Measurements from ENCODE around the gene RUNDC3A.

RUNDC3A gene

GRCh38 chr17:44351961-44352827 is 43.8 kb downstream of the RUNDC3A start:
- Mint-ChIP-seq H3K9me3 (no peaks in the 10 kb centered on the region), H3K36me3 (ENCODE audit: low read depth) (no peaks in the 10 kb centered on the region), H3K4me1 (ENCODE audit: low read depth) (peaks cover 14% of the 10 kb centered on the region), H3K4me3 (no peak overlapping the region), H3K27me3 (no peaks in the 10 kb centered on the region), H3K27ac (no peak overlapping the region)

DNA sequence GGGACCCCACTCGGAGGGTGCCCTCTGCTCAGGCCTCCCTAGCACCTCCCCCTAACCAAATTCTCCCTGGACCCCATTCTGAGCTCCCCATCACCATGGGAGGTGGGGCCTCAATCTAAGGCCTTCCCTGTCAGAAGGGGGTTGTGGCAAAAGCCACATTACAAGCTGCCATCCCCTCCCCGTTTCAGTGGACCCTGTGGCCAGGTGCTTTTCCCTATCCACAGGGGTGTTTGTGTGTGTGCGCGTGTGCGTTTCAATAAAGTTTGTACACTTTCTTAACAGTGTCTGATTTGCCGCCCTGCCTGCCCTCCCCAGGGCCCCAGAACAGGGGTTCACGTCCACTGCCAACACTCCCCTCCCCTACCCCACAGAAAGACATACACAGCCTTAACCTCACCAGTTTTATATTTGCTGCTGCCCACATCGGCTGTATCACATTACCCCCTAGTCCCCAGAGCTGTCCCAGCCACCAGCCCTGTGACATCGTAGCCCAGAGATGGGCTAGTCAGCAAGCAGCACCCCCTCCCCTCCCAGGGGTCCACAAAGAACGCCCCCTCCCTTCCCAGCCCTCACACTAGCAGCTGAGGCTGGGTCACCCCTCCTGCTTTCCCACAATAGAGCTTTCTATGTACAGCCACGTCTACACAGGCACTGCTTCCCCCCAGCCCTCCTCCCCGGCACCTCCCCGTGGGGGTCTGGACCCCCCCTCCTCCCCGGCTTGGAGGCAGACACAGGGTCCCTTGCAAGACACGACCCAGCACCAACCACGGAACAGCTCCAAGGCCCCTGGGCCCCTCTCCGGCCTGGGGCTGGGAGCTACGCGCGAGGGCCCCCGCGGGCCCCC is 44.6 kb downstream of the RUNDC3A start:
- no peak overlapping the region for H3K4me3 Mint-ChIP-seq
- H3K9me3 Mint-ChIP-seq, result no peaks in the 10 kb centered on the region
- H3K36me3 Mint-ChIP-seq (ENCODE audit: low read depth), result no peaks in the 10 kb centered on the region
- no peak overlapping the region for H3K27ac Mint-ChIP-seq
- H3K4me1 Mint-ChIP-seq (ENCODE audit: low read depth), result peaks cover 13% of the 10 kb centered on the region
- H3K27me3 Mint-ChIP-seq, result no peaks in the 10 kb centered on the region

- Mint-ChIP-seq H3K4me1 (ENCODE audit: low read depth) (peaks cover 5% of the 10 kb centered on the region), H3K4me3 (no peak overlapping the region), H3K27ac (no peak overlapping the region), H3K36me3 (ENCODE audit: low read depth) (no peaks in the 10 kb centered on the region), H3K9me3 (no peaks in the 10 kb centered on the region), H3K27me3 (no peaks in the 10 kb centered on the region)
Observed at GRCh38 chr17:44353672-44354331, 45.4 kb downstream of the RUNDC3A start.

DNA sequence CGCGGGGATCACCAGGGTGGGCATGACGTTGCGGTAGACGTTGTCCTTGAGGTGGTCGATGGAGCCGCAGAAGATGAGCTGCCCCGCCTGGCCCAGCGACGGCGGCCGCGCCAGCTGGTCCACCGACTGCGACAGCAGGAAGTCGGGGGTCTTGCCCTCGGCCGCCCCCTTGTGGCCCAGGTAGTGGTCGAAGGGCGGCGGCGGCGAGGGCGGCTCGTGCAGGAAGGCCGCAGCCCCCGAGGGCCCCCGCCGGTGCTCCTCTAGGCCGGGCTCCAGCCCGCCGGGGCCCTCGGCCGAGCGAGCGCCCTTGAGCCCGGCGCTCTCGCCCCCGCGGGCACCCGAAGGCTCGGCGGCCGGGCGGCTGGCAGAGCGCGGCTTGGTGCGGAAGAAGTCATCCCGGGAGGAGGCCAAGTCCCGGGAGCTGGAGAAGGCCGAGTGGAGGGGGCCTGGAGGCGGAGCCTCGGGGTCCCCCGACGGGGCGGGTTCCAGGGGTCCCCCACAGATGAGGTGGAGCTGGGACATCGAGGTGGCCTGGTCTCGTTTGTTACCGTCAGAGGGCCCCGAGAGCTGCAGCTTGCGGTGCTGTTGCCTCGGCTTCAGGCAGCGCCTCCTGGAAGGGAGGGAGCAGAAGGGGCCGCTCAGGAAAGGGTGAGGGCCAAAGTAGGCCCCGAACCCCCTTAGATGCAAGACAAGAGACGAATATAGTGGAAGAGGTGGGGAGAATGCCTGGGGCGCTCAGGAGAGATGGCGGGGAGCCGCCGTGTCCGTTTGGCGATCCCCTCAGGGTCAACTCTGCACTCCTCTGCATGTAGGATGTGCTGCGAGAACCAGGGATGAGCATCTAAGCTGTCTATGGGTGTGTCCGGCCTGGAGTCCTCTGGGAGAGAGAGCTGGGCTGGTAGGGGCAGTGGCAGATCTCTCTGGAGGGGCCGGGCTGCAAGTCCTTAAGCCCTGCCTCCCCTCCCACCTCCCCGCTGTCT is 46.5 kb downstream of the RUNDC3A start:
- no peaks in the 10 kb centered on the region for H3K9me3 Mint-ChIP-seq
- H3K4me3 Mint-ChIP-seq, result peak overlapping the region; percentile 59
- H3K27me3 Mint-ChIP-seq, result no peaks in the 10 kb centered on the region
- H3K4me1 Mint-ChIP-seq (ENCODE audit: low read depth), result peaks cover 5% of the 10 kb centered on the region
- H3K27ac Mint-ChIP-seq, result no peak overlapping the region
- no peaks in the 10 kb centered on the region for H3K36me3 Mint-ChIP-seq (ENCODE audit: low read depth)

- Mint-ChIP-seq H3K27ac (no peak overlapping the region), H3K4me1 (ENCODE audit: low read depth) (peaks cover 5% of the 10 kb centered on the region), H3K9me3 (no peaks in the 10 kb centered on the region), H3K36me3 (ENCODE audit: low read depth) (no peaks in the 10 kb centered on the region), H3K4me3 (no peak overlapping the region), H3K27me3 (peaks cover 5% of the 10 kb centered on the region)
Observed at GRCh38 chr17:44355642-44356099, 47.3 kb downstream of the RUNDC3A start.

DNA sequence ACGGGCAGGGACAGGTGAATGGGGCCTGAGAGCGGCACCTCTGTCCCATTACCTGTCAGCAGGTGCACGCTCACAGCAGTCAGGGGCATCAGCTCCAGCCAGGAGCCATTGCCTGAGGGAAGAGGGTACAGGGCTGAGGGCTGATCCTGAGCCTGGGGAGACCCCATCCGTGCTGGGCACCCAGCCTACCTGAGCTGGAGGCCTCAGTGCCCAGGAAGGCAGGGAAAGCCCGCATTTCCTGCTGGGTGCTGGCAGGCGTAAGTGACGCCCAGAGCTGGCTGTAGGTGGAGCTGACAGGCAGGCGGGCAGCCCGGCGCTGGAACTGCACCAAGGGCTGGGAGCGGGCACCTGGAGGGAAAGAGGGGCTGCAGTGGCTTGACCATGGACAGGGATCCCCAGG is 47.8 kb downstream of the RUNDC3A start:
- Mint-ChIP-seq H3K27me3 (peaks cover 7% of the 10 kb centered on the region), H3K27ac (no peak overlapping the region), H3K9me3 (no peaks in the 10 kb centered on the region), H3K36me3 (ENCODE audit: low read depth) (no peaks in the 10 kb centered on the region), H3K4me1 (ENCODE audit: low read depth) (peaks cover 5% of the 10 kb centered on the region), H3K4me3 (no peak overlapping the region)

- Mint-ChIP-seq H3K4me1 (ENCODE audit: low read depth) (peaks cover 2% of the 10 kb centered on the region), H3K36me3 (ENCODE audit: low read depth) (no peaks in the 10 kb centered on the region), H3K9me3 (no peaks in the 10 kb centered on the region), H3K4me3 (no peak overlapping the region), H3K27ac (no peak overlapping the region), H3K27me3 (peaks cover 11% of the 10 kb centered on the region)
Observed at GRCh38 chr17:44358066-44358465, 49.7 kb downstream of the RUNDC3A start.

DNA sequence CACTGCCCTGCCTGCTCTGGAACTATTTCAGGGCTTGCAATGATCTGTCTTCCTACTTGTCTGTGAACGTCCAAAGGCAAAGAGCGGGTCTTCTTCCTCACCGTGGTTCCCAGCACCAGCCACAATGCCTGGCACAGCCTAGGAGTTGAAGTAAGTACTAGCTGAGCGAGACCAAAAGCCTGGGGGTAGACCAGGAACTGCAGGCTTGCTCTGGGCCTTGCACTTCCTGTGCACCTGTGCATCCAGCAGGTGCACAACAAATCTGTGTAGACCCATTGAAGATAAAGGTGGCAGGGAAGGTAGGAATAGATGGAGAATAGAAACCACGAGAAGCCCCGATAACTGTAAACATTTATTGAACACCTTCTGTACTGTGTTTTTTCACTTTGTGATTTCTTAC is 50.6 kb downstream of the RUNDC3A start:
- Mint-ChIP-seq H3K36me3 (ENCODE audit: low read depth) (no peaks in the 10 kb centered on the region), H3K27ac (no peak overlapping the region), H3K9me3 (no peaks in the 10 kb centered on the region), H3K4me1 (ENCODE audit: low read depth) (no peaks in the 10 kb centered on the region), H3K4me3 (no peak overlapping the region), H3K27me3 (peaks cover 11% of the 10 kb centered on the region)

DNA sequence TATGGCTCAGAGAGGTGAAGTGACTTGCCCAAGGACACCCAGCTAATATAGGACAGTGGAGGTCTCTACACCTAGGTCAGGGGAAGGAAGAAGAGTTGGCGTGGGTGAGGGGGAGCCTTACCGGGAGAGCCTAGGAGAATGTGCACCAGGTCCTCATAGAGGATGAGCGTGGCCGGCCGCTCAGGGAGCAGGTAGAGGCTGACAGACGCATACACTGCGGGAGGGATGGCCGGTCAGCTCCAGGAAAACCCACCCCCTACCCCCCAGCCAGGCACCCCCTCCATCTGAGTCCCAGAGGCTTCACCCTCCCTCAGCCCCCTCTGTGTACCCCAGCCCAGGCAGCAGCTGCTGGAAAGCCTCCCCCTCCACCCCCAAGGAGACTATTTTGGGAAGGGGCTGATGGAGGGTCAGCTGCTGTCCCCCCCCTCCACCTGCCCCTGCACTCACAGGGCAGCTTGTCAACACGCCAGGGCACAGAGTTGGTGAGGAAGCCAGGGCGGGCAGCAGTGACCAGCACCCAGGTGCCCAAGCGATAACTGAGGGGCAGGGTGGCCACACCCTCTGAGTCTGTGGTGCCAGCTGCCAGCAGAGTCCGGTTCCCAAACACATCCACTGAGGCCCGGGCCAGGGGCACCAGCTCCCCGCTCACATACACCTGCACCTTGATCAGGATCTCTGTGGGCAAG is 51.2 kb downstream of the RUNDC3A start:
- H3K4me1 Mint-ChIP-seq (ENCODE audit: low read depth), result no peaks in the 10 kb centered on the region
- no peaks in the 10 kb centered on the region for H3K9me3 Mint-ChIP-seq
- no peak overlapping the region for H3K27ac Mint-ChIP-seq
- H3K36me3 Mint-ChIP-seq (ENCODE audit: low read depth), result no peaks in the 10 kb centered on the region
- no peak overlapping the region for H3K4me3 Mint-ChIP-seq
- peaks cover 11% of the 10 kb centered on the region for H3K27me3 Mint-ChIP-seq

DNA sequence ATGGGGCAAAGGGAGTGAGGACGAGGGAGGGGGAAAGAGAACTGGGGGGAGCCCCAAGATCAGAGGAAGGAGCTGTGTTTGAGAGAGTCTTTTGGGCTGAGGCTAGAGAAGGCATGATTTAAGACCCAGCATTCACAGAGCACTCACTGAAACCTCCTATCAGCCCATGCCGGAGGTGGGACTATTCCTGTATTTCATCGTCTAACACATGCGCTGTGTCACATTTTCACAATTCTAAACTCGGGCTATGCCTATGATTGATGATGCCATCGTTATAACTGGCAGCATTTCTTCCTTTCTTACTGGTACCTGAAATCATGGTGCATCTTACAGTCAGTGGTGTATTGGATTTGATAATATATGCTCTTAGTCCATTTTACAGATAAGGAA is 51.7 kb downstream of the RUNDC3A start:
- Mint-ChIP-seq H3K4me1 (ENCODE audit: low read depth) (no peaks in the 10 kb centered on the region), H3K27me3 (peaks cover 15% of the 10 kb centered on the region), H3K36me3 (ENCODE audit: low read depth) (no peaks in the 10 kb centered on the region), H3K9me3 (no peaks in the 10 kb centered on the region), H3K4me3 (no peak overlapping the region), H3K27ac (no peak overlapping the region)

DNA sequence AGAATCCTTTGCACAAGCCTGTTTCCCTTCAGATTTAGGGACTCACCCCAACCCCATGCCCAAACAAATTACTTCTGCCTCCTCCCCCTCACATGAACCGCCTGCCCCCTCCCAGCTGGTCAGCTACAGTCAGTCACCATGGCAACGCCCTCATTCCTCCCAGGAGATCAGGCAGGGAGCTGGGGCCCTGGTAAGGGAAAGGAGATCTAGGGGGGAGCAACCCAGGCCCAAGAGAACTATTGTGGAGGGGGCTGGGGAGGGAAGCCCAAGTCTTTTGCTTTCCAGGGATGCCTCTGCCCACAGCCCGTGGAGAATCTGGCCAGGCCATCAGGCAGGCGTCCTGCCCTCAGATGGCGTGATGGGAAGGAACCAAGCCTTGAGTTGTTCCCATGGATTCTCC is 52.4 kb downstream of the RUNDC3A start:
- Mint-ChIP-seq H3K4me3 (no peak overlapping the region), H3K36me3 (ENCODE audit: low read depth) (no peaks in the 10 kb centered on the region), H3K9me3 (no peaks in the 10 kb centered on the region), H3K27ac (no peak overlapping the region), H3K4me1 (ENCODE audit: low read depth) (no peaks in the 10 kb centered on the region), H3K27me3 (peaks cover 20% of the 10 kb centered on the region)

DNA sequence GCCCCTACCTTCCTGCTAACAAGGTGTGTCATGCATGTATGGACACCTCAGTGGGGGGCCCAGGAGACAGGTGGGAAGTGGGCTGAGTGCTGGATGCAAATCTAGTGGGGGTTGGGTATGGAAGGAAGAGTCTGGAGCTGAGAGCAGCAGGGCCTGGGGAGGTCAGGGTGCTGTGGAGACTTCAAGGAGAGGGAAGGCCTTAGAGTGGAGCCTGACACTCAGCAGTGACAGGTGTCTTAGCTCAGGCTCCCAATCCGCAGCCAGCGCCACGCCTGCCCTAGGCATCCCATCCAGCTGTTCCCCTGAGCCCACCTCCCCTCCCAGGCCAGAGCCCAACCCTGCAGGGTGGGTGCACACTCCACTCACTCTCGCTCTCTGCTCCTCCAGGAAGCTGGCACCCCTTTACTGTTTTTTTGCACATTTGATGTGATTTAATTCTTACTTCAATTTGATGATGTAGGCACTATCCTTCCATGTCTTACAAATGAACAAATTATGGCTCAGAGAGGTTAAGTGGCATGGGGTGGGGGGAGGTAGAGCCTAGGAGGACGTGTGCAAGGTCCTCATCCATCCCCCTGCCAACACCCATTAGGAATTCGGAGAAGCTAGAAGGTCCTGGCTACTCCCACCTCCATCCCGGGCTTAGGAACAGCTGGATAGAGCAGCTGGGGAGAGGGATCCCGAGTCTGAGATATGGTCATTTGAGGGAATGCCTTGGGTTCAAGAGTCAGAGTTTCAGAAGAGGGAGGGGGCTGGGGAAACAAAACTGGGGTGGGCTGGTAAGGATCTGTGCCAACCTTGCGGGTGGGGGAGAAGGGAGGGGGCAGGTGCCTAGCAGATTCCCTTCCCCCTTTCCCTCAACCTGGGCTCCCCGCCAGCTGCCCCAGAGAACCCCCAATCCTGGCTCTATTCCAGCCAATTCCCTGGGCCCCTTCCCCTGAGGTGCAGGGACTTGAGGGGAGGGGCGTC is 53.2 kb downstream of the RUNDC3A start:
- no peaks in the 10 kb centered on the region for H3K36me3 Mint-ChIP-seq (ENCODE audit: low read depth)
- no peak overlapping the region for H3K27ac Mint-ChIP-seq
- H3K9me3 Mint-ChIP-seq, result no peaks in the 10 kb centered on the region
- no peaks in the 10 kb centered on the region for H3K4me1 Mint-ChIP-seq (ENCODE audit: low read depth)
- H3K27me3 Mint-ChIP-seq, result peaks cover 27% of the 10 kb centered on the region
- no peak overlapping the region for H3K4me3 Mint-ChIP-seq

DNA sequence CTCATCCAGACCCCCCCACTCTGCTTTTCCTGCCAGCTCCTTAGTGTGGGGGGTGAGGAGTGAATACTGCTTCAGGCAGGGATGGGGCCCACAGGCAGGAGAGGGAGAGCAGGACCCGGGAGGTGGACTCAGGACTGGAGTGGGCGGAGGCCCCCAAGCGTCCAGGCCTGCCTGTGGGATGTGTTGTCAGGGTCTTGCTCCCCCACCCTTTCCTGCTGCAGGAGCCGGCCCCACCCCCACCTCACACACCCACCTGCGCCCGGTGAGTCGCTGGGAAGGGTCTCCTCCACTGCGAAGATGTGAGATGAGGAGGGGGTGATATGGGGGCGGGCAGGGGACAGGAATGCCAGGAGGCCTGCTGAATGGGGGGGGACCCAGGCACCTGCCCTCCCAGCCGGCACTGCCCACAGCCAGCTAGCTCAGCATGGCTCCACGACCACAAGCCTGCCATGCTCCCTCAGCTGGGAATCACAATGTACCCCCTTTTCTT is 54.1 kb downstream of the RUNDC3A start:
- Mint-ChIP-seq H3K36me3 (ENCODE audit: low read depth) (no peaks in the 10 kb centered on the region), H3K4me3 (no peak overlapping the region), H3K27ac (no peak overlapping the region), H3K27me3 (peaks cover 35% of the 10 kb centered on the region), H3K4me1 (ENCODE audit: low read depth) (no peaks in the 10 kb centered on the region), H3K9me3 (no peaks in the 10 kb centered on the region)
